ENCODE data around the gene ADAMTS2.

Gene ADAMTS2

GRCh38 chr5:179333796-179334761 lies 11.2 kb downstream of the ADAMTS2 start:
- TF ChIP-seq CTCF (conservative IDR thresholded peaks at IDR 0.05), result no peak
- no peak overlapping the region for H3K27ac ChIP-seq

GRCh38 chr5:179332741-179333290 lies 12.4 kb downstream of the ADAMTS2 start:
- TF ChIP-seq CTCF (conservative IDR thresholded peaks at IDR 0.05), result no peak

GRCh38 chr5:179331591-179332375 lies 13.5 kb downstream of the ADAMTS2 start:
- H3K27ac ChIP-seq, result no peak overlapping the region
- no peak for TF ChIP-seq CTCF (conservative IDR thresholded peaks at IDR 0.05)

More at GRCh38 chr5:179332741-179333290, 12.4 kb downstream of the ADAMTS2 start:
- no peak overlapping the region for H3K27ac ChIP-seq

GRCh38 chr5:179330186-179330900 lies 14.9 kb downstream of the ADAMTS2 start:
- H3K27ac ChIP-seq, result no peak overlapping the region

GRCh38 chr5:179328291-179328690 lies 17.0 kb downstream of the ADAMTS2 start:
- no peak for TF ChIP-seq CTCF (conservative IDR thresholded peaks at IDR 0.05)
- no peak overlapping the region for H3K27ac ChIP-seq

More at GRCh38 chr5:179330186-179330900, 14.9 kb downstream of the ADAMTS2 start:
- no peak for TF ChIP-seq CTCF (conservative IDR thresholded peaks at IDR 0.05)

GRCh38 chr5:179327021-179327735 lies 18.1 kb downstream of the ADAMTS2 start:
- no peak overlapping the region for H3K27ac ChIP-seq
- no peak for TF ChIP-seq CTCF (conservative IDR thresholded peaks at IDR 0.05)

All from VCaP (cell line).